ENCODE results near the gene PRELID3B. TPM values are rescaled to one million over a fixed set of nuclear protein-coding genes. Genes with fewer than 3 reads are reported as not detected.

PRELID3B gene
- total RNA-seq, 1 experiment from 2014 or later, result 137 TPM

DNA sequence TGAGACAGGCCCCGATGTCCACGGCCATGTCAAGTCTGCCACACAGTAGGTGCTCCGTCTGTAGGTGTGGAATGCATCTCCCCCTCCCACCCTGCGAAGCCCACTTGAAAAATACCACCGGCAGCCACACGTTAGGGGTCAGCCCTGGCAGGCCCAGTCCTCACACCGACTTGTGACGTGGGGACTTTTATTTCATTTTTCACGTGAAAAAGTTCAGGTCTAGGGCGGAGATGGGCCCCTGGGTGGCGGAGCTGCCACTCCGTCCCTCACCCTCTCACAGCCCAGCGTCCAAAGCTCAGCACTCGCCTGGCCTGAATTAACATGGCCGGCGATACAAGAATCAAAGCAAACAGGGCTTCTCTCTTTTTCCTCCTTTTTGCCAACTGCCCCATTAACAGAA is 27.2 kb downstream of the PRELID3B start:
- peaks cover 22% of the 10 kb centered on the region for H3F3A ChIP-seq (ENCODE audit: insufficient read depth, low read depth)
- no peaks in the 10 kb centered on the region for H3K27me3 ChIP-seq (ENCODE audit: insufficient read depth, low read depth)
- intact Hi-C loops (cut with micrococcal nuclease; ENCODE audit: unreplicated experiment), result no loop called here
- no peak overlapping the region for H2AFZ ChIP-seq
- H3K9me2 ChIP-seq (ENCODE audit: insufficient read depth), result no peaks in the 10 kb centered on the region
- BruUV-seq (replicated peaks), result no TSS peak
- peaks cover 29% of the 10 kb centered on the region for H3K4me1 ChIP-seq (replicated peaks; ENCODE audit: insufficient read depth)
- no peaks in the 10 kb centered on the region for H3K9me3 ChIP-seq (ENCODE audit: insufficient read depth, low read depth)
- H3K4me2 ChIP-seq, result no peak overlapping the region
- no peaks in the 10 kb centered on the region for H4K20me1 ChIP-seq (ENCODE audit: insufficient read depth)
- H3K79me2 ChIP-seq (ENCODE audit: low read depth), result no peaks in the 10 kb centered on the region
- no peaks in the 10 kb centered on the region for H3K36me3 ChIP-seq (ENCODE audit: low read depth)
- DNase-seq, result no peak
- no peak overlapping the region for H3K4me3 ChIP-seq
- POLR2A ChIA-PET (ENCODE audit: unreplicated experiment), result no interaction called here
- no peak overlapping the region for H3K27ac ChIP-seq
- TF ChIP-seq, protein P1, sequence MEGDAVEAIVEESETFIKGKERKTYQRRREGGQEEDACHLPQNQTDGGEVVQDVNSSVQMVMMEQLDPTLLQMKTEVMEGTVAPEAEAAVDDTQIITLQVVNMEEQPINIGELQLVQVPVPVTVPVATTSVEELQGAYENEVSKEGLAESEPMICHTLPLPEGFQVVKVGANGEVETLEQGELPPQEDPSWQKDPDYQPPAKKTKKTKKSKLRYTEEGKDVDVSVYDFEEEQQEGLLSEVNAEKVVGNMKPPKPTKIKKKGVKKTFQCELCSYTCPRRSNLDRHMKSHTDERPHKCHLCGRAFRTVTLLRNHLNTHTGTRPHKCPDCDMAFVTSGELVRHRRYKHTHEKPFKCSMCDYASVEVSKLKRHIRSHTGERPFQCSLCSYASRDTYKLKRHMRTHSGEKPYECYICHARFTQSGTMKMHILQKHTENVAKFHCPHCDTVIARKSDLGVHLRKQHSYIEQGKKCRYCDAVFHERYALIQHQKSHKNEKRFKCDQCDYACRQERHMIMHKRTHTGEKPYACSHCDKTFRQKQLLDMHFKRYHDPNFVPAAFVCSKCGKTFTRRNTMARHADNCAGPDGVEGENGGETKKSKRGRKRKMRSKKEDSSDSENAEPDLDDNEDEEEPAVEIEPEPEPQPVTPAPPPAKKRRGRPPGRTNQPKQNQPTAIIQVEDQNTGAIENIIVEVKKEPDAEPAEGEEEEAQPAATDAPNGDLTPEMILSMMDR (conservative IDR thresholded peaks at IDR 0.05), result no peak
- no peak for TF ChIP-seq EZH2 (IDR thresholded peaks at IDR 0.05; ENCODE audit: low read depth)
- CTCF ChIA-PET, result no interaction called here

DNA sequence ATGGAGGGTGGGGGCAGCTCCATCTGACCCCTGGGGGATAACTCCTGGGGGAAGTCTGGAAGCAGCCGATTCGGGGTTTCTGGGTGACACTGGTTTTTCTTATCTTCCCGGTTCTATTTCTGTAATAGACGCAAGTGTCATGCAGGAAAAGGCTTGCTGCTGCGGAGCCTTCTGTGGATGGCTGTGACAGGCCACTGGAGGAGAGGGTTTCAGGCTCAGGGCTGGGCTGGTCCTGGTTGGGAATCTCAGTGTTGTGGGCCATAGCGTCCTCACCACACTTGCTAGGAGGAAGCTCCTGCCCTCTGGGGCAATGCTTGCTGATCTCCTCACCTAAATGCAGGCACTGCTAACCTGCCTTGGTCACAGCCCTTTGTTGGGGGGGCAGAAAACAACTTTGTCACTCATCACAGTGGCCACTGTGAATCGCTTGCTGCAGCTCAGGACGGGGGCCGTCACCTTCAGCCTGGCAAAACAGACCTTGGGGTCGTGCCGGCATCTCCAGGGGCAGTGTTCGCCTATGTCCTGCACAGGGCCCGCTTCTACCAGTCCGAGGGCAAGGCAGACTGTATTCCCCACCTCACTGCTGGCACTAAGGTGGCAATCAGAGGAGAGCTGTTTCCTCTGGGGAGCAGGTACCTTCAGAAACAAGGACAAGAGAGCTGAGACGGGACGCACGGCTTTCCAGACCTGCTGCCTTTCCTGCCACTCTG is 27.8 kb downstream of the PRELID3B start:
- Histone ChIP-seq H4K20me1 (ENCODE audit: insufficient read depth) (no peaks in the 10 kb centered on the region), H3K9me2 (ENCODE audit: insufficient read depth) (no peaks in the 10 kb centered on the region), H3K79me2 (ENCODE audit: low read depth) (no peaks in the 10 kb centered on the region), H3K27me3 (ENCODE audit: insufficient read depth, low read depth) (no peaks in the 10 kb centered on the region), H3K27ac (no peak overlapping the region), H2AFZ (no peak overlapping the region), H3K4me3 (no peak overlapping the region), H3K36me3 (ENCODE audit: low read depth) (no peaks in the 10 kb centered on the region), H3F3A (ENCODE audit: insufficient read depth, low read depth) (peaks cover 22% of the 10 kb centered on the region), H3K9me3 (ENCODE audit: insufficient read depth, low read depth) (no peaks in the 10 kb centered on the region), H3K4me2 (no peak overlapping the region), H3K4me1 (replicated peaks; ENCODE audit: insufficient read depth) (peaks cover 32% of the 10 kb centered on the region)
- CTCF ChIA-PET, result no interaction called here
- intact Hi-C loops (cut with micrococcal nuclease; ENCODE audit: unreplicated experiment), result no loop called here
- peak in 1 of 2 experiments; percentile 8 for DNase-seq
- BruUV-seq (replicated peaks), result no TSS peak
- TF ChIP-seq, protein P1 (conservative IDR thresholded peaks at IDR 0.05), result no peak
- TF ChIP-seq EZH2 (IDR thresholded peaks at IDR 0.05; ENCODE audit: low read depth), result no peak
- POLR2A ChIA-PET (ENCODE audit: unreplicated experiment), result no interaction called here

DNA sequence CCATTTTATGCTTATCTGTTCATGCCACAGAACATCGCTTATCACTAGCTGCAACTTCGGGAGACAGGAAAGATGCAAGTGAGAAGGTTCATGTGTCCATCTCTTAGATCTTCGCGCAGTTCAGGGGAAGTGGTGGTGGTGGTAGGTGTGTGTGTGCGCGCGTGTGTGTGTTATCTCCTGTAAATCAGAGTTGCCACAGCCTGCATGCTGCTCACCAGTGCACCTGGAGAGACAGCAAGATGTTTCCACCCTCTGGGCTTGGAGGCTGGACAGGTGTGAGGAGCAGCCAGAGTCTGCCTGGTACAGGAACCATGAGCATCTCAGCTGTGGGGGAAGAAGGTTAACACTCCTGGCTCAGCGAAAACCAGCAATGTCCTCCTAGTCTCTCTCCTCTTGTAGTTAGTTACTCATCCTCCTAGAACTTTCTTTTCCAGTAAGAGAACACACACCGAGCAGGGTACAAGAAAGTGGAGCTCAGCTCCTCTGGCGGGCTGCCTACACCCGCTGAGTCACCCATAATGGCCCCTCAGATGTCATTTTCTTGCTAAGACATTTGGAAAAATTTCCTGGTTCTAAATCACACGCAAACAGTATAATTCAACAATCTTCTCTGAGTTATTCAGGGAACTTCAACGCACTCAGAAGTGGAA is 28.5 kb downstream of the PRELID3B start:
- no peak for DNase-seq
- no peak for TF ChIP-seq EZH2 (IDR thresholded peaks at IDR 0.05; ENCODE audit: low read depth)
- TF ChIP-seq, protein P1 (conservative IDR thresholded peaks at IDR 0.05), result no peak
- Histone ChIP-seq H3K27me3 (ENCODE audit: insufficient read depth, low read depth) (no peaks in the 10 kb centered on the region), H3F3A (ENCODE audit: insufficient read depth, low read depth) (peaks cover 30% of the 10 kb centered on the region), H4K20me1 (ENCODE audit: insufficient read depth) (no peaks in the 10 kb centered on the region), H2AFZ (no peak overlapping the region), H3K4me1 (replicated peaks; ENCODE audit: insufficient read depth) (peaks cover 37% of the 10 kb centered on the region), H3K79me2 (ENCODE audit: low read depth) (no peaks in the 10 kb centered on the region), H3K9me2 (ENCODE audit: insufficient read depth) (no peaks in the 10 kb centered on the region), H3K9me3 (ENCODE audit: insufficient read depth, low read depth) (no peaks in the 10 kb centered on the region), H3K4me3 (no peak overlapping the region), H3K36me3 (ENCODE audit: low read depth) (no peaks in the 10 kb centered on the region), H3K4me2 (no peak overlapping the region), H3K27ac (no peak overlapping the region)
- ChIA-PET CTCF (no interaction called here), POLR2A (ENCODE audit: unreplicated experiment) (no interaction called here)
- intact Hi-C loops (cut with micrococcal nuclease; ENCODE audit: unreplicated experiment), result no loop called here
- no TSS peak for BruUV-seq (replicated peaks)

Measured in PC-9 (cell line).